Motor neuron (in vitro differentiated cells): ENCODE results near the gene KLHL7. TPM values are rescaled to one million over a fixed set of nuclear protein-coding genes. Genes with fewer than 3 reads are reported as not detected.
"Not testable (repeated sequence)": the region's sequence is repeated elsewhere in the genome, so short reads cannot be mapped to it uniquely, and the experiment has no call there.

ENCODE experiments used
- ATAC-seq, 8 experiments: fragments of 200-7000 bp; cut with Tn5 transposase; replicated peaks in 6 of 8; 2 replicates each; pipeline ENCODE4 v1.8.0; 2021; ENCODE audit warnings: mild to moderate bottlenecking in 8 of 8, moderate library complexity in 8 of 8
- H3K27ac ChIP-seq, 2 donors: fragments of 250-450 bp; sonication (Bioruptor Pico); 2 replicates each; pipeline ENCODE4 v1.9.0; 2021; ENCODE audit warnings: antibody characterized with exemption in 2 of 2, mild to moderate bottlenecking in 2 of 2, moderate library complexity in 1 of 2
- H3K4me1 ChIP-seq, 2 donors: fragments of 250-450 bp; sonication (Bioruptor Pico); replicated peaks in 1 of 2; 2 replicates each; pipeline ENCODE4 v1.6.1; 2021; ENCODE audit warnings: antibody characterized with exemption in 2 of 2, mild to moderate bottlenecking in 2 of 2, moderate library complexity in 1 of 2
- H3K4me3 ChIP-seq, 5 donors: fragments of 250-450 bp; sonication (Bioruptor Pico); 2 replicates each; pipeline ENCODE4 v1.9.0; 2021; ENCODE audit warnings: antibody characterized with exemption in 5 of 5, mild to moderate bottlenecking in 5 of 5, moderate library complexity in 4 of 5
- WGBS, 10 experiments: fragments of 450-650 bp; shearing (Covaris generic); methylation state at CpG; one replicate each; pipeline ENCODE4 v1.0.0; 2022; 5-methylcytosine and 5-hydroxymethylcytosine counted together
- in situ Hi-C, 9 experiments: fragments of 400-800 bp; cut with MboI; loops; one replicate each; pipeline ENCODE4 v1.15.0; 2021; ENCODE audit warnings: low sequenced_read_pairs in 9 of 9, low pct_unique_long_range_greater_than_20kb in 2 of 9; ENCODE audit not compliant: unreplicated experiment in 9 of 9
- total RNA-seq, 8 experiments: library from RNA; unstranded; fragments of 300-600 nt; gene quantifications; 2 replicates each; pipeline versions ENCODE4 v1.2.3 to v1.2.4, GENCODE V29; 2022

Gene KLHL7
- total RNA-seq, 8 experiments from 2014 or later, result 26.7 to 82.5 (median 56.7) TPM

DNA sequence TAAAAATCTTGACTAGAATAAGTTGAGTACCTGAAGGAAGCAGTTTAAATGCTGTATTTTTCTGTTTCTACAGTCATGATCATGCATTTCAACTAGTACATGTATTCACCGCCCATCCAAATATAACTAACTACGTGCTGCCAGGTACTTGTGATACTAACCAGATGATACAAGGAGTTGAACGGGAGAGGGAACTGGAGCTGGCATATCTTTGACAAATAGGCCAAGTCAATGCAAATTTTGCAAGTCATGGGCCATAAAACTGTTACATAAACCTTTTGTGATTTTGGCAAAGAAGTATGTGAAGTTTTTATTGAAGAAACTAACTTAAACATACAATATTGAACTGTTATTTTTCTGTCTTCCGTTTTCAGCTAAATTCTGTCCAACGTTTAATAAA lies 90.7 kb downstream of the KLHL7 start:
- WGBS, 10 experiments, result 46 to 100% (median 84%) methylated on average over 2 to 5 of the region's 5 CpGs
- Histone ChIP-seq H3K4me1 (peaks cover 0 to 3% of the 10 kb centered on the region in 2 donors), H3K27ac (no peak overlapping the region), H3K4me3 (no peak overlapping the region)
- in situ Hi-C loops, result loop anchor here in 1 of 9 experiments (10.0 kb wide), 1 partner anchor 48 kb away; the partner anchor contains the start of gene GPNMB
- ATAC-seq, result no peak

DNA sequence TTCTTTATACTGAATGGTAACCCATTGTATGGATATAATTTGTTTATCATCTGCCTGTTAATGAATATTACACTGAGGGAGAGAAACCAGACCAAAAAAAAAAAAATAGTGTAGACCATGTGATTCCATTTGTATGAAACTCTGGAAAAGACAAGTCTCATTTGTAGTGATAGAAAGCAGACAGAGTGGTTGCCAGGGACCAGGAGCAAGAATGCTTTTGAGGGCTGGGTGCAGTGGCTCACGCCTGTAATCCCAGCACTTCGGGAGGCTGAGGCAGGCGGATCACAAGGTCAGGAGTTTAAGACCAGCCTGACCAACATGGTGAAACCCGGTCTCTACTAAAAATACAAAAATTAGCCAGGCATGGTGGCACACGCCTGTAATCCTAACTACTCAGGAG lies 92.2 kb downstream of the KLHL7 start:
- ATAC-seq, result peak in 4 of 8 experiments; percentile 64 to 98 (median 79)
- H3K4me1 ChIP-seq, H3K27ac ChIP-seq, H3K4me3 ChIP-seq: not testable (repeated sequence)
- in situ Hi-C loops, result loop anchor here in 1 of 9 experiments (10.0 kb wide), 1 partner anchor 47 kb away; the partner anchor contains the start of gene GPNMB
- 77 to 100% (median 80%) methylated on average over 1 to 4 of the region's 5 CpGs; no CpG with 5 or more reads in 6 of the 10 experiments for WGBS, 10 experiments

DNA sequence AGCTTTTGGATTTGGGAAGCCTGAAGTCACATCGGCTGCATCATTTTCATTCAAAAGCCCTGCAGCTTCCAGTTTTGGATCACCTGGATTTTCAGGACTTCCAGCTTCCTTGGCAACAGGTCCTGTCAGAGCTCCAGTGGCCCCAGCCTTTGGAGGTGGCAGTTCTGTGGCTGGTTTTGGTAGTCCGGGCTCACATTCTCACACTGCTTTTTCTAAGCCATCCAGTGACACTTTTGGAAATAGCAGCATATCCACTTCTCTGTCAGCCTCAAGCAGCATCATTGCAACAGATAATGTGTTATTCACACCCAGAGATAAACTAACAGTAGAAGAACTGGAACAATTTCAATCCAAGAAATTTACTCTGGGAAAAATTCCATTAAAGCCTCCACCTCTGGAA lies 94.7 kb downstream of the KLHL7 start:
- in situ Hi-C loops, result no loop called here

DNA sequence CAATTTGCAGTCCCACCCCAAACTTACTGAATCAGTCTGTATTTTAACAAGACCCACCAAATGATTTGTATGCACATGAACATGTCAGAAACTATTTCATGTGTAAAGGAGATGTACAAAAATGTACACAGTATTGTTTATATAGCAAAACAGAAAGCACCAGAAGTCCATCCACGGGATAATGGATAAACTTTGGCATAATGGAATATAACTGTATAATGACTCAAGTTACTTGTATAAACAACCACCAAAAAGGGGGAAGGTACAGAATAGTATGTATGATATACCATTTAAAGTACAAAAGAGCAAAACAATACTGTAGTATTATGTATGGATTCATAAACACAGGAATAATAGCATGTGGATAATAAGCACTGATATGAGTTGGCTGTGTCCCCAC lies 98.7 kb downstream of the KLHL7 start:
- Histone ChIP-seq H3K4me3 (no peak overlapping the region), H3K4me1 (peaks cover 0 to 2% of the 10 kb centered on the region in 2 donors), H3K27ac (no peak overlapping the region)
- 60 to 100% (median 90%) methylated on average over 1 of the region's 1 CpG; no CpG with 5 or more reads in 2 of the 10 experiments for WGBS, 10 experiments
- in situ Hi-C loops, result no loop called here
- ATAC-seq, result no peak

More for the DNA sequence above, 94.7 kb downstream of the KLHL7 start:
- H3K4me3 ChIP-seq, result no peak overlapping the region
- ATAC-seq, result no peak
- peaks cover 0 to 3% of the 10 kb centered on the region in 2 donors for H3K4me1 ChIP-seq
- WGBS, 10 experiments, result 58 to 100% (median 96%) methylated on average over 1 to 2 of the region's 2 CpGs; no CpG with 5 or more reads in 4 of the 10 experiments
- H3K27ac ChIP-seq, result no peak overlapping the region

DNA sequence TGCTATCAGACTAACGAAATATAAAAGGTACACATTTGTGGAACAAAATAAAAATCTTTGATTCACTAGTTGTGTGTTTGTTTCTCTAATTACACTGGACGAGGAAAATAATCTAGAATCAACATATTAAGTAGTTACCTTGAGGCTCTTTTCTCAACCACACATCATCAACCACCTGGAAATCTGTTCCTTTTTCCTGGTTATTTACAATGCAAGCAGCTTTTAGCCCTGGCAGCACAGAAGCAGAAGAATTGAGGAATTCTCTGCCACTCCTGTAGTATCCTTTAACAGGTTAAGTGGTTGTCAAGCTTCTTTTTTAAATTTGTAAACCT lies 100.0 kb downstream of the KLHL7 start:
- in situ Hi-C loops, result no loop called here

DNA sequence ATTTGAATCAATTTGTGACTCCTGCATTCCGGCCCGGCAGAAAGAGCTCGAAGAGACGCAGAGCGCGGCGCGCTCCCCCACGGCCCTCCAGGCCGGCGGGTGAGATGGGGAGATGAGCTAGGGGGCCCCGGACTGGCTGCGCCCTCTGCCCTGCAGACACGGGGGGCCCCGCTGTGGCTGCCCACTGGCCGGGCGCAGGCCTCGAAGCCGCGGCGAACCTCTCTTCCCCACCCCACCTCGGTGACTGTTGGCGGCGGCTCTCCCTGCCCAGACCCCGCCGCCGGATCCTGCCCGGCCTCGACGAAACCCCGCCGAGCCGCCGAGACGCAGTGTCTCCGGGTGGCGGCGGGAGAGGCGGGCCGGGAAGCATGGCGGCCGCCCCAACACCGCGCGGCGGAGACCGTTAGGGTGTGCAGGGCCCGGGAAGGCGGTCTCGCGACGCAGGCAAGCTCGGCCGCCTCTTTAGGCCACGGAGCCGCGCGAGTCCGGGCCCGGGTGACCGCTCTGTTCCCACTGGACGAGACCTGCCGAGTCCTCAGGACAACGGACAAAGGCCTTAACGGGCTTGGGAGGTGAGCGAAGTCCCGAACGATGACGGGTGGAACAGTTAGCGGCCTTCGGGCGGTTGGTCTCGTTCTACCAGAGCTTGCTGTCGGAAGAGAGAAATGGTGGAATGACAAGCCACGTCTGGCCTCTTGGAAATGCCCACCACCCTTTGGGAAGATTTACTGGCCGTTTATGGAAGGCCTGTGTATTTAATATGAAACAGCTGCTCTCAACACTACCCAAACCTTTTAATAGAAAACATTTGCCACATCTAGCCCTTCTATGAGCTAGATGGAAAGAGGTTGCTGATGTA lies 100.6 kb downstream of the KLHL7 start:
- ATAC-seq, result no peak
- Histone ChIP-seq H3K27ac (no peak overlapping the region), H3K4me1 (peaks cover 0 to 2% of the 10 kb centered on the region in 2 donors), H3K4me3 (no peak overlapping the region)
- in situ Hi-C loops, result no loop called here
- WGBS, 10 experiments, result 56 to 100% (median 80%) methylated on average over 1 to 8 of the region's 76 CpGs; no CpG with 5 or more reads in 5 of the 10 experiments

More for the DNA sequence above, 100.0 kb downstream of the KLHL7 start:
- WGBS, 10 experiments, result 80 to 100% (median 92%) methylated on average over 1 to 2 of the region's 2 CpGs; no CpG with 5 or more reads in 2 of the 10 experiments
- Histone ChIP-seq H3K27ac (no peak overlapping the region), H3K4me3 (no peak overlapping the region), H3K4me1 (peaks cover 0 to 2% of the 10 kb centered on the region in 2 donors)
- no peak for ATAC-seq

DNA sequence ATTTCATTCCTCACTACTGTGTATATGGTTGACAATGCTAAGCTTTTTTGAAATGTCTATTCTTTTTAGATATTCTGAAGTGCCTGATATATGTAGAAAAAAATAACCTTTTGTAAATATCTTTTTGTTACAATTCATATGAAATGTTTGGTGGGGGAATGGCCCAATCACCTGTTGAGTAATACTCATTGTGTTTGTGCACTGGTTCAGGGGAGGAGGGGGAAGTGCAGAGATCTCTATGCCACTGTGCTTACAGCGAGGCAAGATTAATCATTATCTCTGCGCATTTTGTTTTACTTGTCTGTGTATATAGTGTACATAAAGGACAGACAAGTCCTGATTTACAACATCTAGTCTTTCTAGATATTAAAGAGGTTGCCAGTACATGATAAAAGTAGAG lies 101.4 kb downstream of the KLHL7 start:
- no peak overlapping the region for H3K27ac ChIP-seq
- H3K4me3 ChIP-seq, result no peak overlapping the region
- ATAC-seq, result no peak
- in situ Hi-C loops, result no loop called here
- 60 to 100% (median 100%) methylated on average over 1 to 2 of the region's 2 CpGs; no CpG with 5 or more reads in 4 of the 10 experiments for WGBS, 10 experiments
- peaks cover 0 to 2% of the 10 kb centered on the region in 2 donors for H3K4me1 ChIP-seq

DNA sequence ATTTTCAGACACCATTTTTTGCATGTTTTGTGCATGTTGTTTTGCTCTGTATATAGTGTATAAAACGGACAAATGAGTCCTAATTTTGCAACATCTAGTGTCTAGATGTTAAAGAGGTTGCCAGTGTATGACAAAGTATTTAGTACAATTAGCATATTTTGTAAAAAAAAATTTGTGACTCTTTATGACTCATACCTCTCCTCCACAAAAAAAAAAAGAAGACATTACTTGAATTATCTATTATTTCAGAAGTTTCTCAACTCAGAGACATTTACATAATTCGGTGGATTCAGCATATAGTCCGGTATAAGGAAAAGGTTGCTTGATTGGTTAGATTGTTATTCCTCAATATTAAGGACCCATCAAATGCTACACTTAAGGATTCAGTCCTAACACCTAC lies 102.3 kb downstream of the KLHL7 start:
- in situ Hi-C loops, result no loop called here
- Histone ChIP-seq H3K4me1 (peaks cover 0 to 2% of the 10 kb centered on the region in 2 donors), H3K4me3 (no peak overlapping the region), H3K27ac (no peak overlapping the region)
- peak in 2 of 8 experiments; percentile 71 to 89 for ATAC-seq
- 27 to 100% (median 77%) methylated on average over 1 to 3 of the region's 3 CpGs for WGBS, 10 experiments

DNA sequence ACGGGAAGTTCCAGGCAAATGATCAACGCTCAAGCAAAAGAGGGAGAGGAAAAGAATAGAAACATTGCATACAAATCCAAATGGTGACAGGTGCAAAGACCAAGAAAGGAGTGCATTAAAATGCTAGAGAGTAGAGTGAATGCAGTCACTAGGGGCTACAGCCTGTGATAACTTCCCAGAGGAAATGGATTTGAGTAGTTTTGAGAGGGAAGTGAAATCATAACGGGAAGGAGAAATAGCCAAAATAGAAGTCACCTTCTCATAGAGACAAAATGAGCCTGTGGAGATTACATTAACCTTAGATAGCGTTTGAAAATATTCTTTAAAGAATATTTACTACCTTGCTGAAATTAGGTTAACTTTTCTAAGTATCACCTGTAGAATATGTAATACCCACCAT lies 102.7 kb downstream of the KLHL7 start:
- 62 to 100% (median 75%) methylated on average over 1 to 4 of the region's 4 CpGs for WGBS, 10 experiments
- H3K4me3 ChIP-seq, result no peak overlapping the region
- no peak for ATAC-seq
- H3K27ac ChIP-seq, result no peak overlapping the region
- H3K4me1 ChIP-seq, result peaks cover 0 to 2% of the 10 kb centered on the region in 2 donors
- in situ Hi-C loops, result no loop called here

DNA sequence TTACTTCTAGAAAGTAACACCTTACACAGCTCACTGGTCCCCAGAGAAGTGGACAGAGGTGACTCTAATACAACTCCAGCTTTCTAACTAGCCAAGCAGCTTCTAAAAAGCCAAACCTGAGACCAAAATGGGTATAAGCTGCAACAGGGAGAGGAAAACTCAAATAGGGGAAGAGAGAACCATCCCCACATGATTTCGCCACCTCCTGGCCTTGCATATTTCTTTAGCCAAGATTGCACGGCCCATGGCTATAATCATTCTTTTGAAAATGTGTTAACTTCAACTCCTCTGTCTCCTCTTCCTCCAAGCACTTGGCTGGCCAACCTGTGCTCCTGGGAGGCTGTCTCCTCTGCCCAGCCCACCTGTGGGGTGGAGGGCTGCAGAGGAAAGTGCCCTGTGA lies 104.9 kb downstream of the KLHL7 start:
- H3K27ac ChIP-seq, result no peak overlapping the region
- in situ Hi-C loops, result no loop called here

DNA sequence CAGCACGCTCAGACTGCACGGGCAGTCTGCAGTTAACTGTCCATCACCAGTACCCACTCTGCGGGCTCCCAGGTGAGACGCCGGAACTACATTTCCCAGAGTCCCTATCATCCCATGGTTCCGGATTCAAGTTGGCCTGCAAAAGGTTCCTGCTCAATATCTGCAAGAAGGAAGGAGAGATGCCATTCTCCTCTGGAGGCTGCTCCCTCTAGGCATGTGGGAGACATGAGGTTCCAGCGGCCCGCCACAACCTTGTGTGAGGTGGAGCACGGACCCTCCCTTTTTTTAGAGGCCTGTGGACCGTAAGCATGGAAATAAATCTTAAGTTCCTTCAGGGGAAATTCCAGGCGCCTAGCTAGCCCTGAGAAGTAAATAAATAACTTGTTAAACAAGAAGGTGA lies 106.0 kb downstream of the KLHL7 start:
- 40 to 100% (median 78%) methylated on average over 1 to 9 of the region's 11 CpGs; no CpG with 5 or more reads in 4 of the 10 experiments for whole genome bisulfite sequencing, 10 experiments
- Histone ChIP-seq H3K4me3 (no peak overlapping the region), H3K4me1 (peaks cover 0 to 2% of the 10 kb centered on the region in 2 donors), H3K27ac (no peak overlapping the region)
- ATAC-seq, result peak in 1 of 8 experiments; percentile 53
- in situ Hi-C loops, result no loop called here

More for the DNA sequence above, 104.9 kb downstream of the KLHL7 start:
- 80 to 100% (median 89%) methylated on average over 1 to 2 of the region's 2 CpGs; no CpG with 5 or more reads in 4 of the 10 experiments for WGBS, 10 experiments
- ATAC-seq, result no peak
- H3K4me3 ChIP-seq, result no peak overlapping the region
- H3K4me1 ChIP-seq, result peaks cover 0 to 2% of the 10 kb centered on the region in 2 donors

DNA sequence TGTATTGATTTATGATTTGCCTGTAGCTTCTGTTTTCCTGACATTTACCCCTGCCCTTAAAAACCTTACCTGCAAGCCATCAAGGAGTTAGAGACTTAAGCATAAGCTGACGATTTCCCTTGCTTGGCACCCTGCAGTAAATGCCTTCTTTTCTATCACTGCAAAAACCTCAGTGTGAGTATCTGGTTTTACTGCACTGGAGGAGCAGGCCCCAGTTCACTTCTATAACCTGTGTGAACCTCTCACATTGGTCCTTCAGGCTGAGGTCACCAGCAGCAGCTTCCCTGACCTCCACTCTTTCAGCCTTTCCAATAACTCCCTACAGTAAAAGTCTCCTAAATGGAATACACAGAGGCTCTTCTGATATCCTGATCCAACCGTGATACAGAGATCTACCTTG lies 106.8 kb downstream of the KLHL7 start:
- ATAC-seq, result no peak
- Histone ChIP-seq H3K4me1 (no peaks in the 10 kb centered on the region), H3K27ac (no peak overlapping the region), H3K4me3 (no peak overlapping the region)
- WGBS, 10 experiments, result 0 to 94% (median 87%) methylated on average over 1 to 2 of the region's 2 CpGs; no CpG with 5 or more reads in 2 of the 10 experiments
- in situ Hi-C loops, result no loop called here

DNA sequence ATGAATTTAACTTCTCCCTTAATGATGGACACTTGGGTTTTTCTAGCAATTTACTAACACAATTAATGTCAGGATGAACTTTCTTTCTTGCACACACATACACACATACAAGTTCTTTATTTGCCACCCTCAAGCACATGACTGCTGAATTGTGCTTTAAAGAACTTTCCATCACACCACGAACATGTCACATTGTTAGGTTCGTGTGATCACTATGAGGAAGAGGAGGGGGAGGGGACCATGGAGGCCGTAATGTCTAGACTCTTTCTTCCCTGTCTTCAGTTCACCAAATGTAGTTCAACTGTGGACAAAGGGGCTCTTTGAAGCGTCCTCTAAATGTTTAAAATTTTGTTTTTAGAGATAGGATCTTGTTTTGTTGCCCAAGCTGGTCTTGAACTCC lies 107.3 kb downstream of the KLHL7 start:
- in situ Hi-C loops, result no loop called here
- Histone ChIP-seq H3K4me1 (no peaks in the 10 kb centered on the region), H3K27ac (no peak overlapping the region), H3K4me3 (no peak overlapping the region)
- no peak for ATAC-seq
- 20 to 100% (median 74%) methylated on average over 1 to 4 of the region's 4 CpGs; no CpG with 5 or more reads in 2 of the 10 experiments for WGBS, 10 experiments
